Esophagus squamous epithelium (tissue), 4 donors: ENCODE results near the gene WFDC11.

Experiments
- CTCF ChIP-seq, 6 experiments: fragments of 450-650 bp in 4 of 6; fragments of 200-600 bp in 2 of 6; sonication (generic) in 2 of 6; IDR thresholded peaks; one replicate each; pipeline ENCODE4 v1.5.1; 2016 to 2019; ENCODE audit warnings: antibody characterized with exemption in 6 of 6, mild to moderate bottlenecking in 4 of 6, moderate library complexity in 4 of 6
- POLR2A ChIP-seq, 4 donors: fragments of 450-650 bp; IDR thresholded peaks; one replicate each; pipeline ENCODE4 v1.6.1; 2017; ENCODE audit warnings: antibody characterized with exemption in 4 of 4, mild to moderate bottlenecking in 4 of 4, moderate library complexity in 3 of 4

- TF ChIP-seq CTCF (IDR thresholded peaks at IDR 0.05) (no peak), POLR2A (IDR thresholded peaks at IDR 0.05) (no peak)
These were observed 57.7 kb downstream of the WFDC11 start for GRCh38 chr20:45612314-45612713.
